B cell (primary cell): ENCODE data around the gene MRPS2. TPM values are rescaled to one million over a fixed set of nuclear protein-coding genes. Genes with fewer than 3 reads are reported as not detected.

Experiments used
- ATAC-seq: fragments of 200-7000 bp; cut with Tn5 transposase; one replicate; pipeline ENCODE4 v1.10.0; 2021; ENCODE audit warnings: low read depth, mild to moderate bottlenecking, moderate number of reproducible peaks, moderate library complexity
- CTCF ChIA-PET: fragments of 350-600 bp; sonication (Branson Sonifier 250); formaldehyde crosslinking; loops from one replicate; lab custom pipeline; 2021; ENCODE audit warnings: antibody characterized with exemption, inconsistent platforms; lab: Charles Lee
- POLR2A ChIA-PET: fragments of 350-600 bp; sonication (Branson Sonifier 250); formaldehyde crosslinking; loops from one replicate; lab custom pipeline; 2021; ENCODE audit warnings: antibody characterized with exemption; lab: Charles Lee
- DNase-seq: peaks from one replicate; pipeline ENCODE4 v3.0.0; 2013
- H2AFZ ChIP-seq: 2 replicates; pipeline ENCODE4 v1.6.1; 2012; ENCODE audit warnings: mild to moderate bottlenecking, low read depth, low read length; ENCODE audit not compliant: insufficient read depth, poor library complexity, severe bottlenecking
- H3K27ac ChIP-seq, 2 donors: 1 replicate in 1 of 2; 2 replicates in 1 of 2; pipeline ENCODE4 v1.5.1; 2012 to 2013; ENCODE audit warnings: low read length in 2 of 2, mild to moderate bottlenecking in 2 of 2, moderate library complexity in 1 of 2
- H3K27me3 ChIP-seq, 4 experiments: fragments of 200-600 bp in 1 of 4; sonication (generic) in 1 of 4; replicated peaks in 1 of 4; 1 replicate in 2 of 4; 2 replicates in 2 of 4; pipeline versions ENCODE4 v1.6.1 to v1.7.0; 2013 to 2016; ENCODE audit warnings: low read length in 3 of 4, mild to moderate bottlenecking in 2 of 4, mixed read lengths in 1 of 4, moderate library complexity in 1 of 4; ENCODE audit not compliant: insufficient read depth in 4 of 4, control insufficient read depth in 3 of 4; ENCODE audit errors: control extremely low read depth in 1 of 4
- H3K36me3 ChIP-seq, 2 experiments: replicated peaks in 1 of 2; 1 replicate in 1 of 2; 2 replicates in 1 of 2; pipeline versions ENCODE4 v1.6.1 to v1.7.1; 2013; ENCODE audit warnings: low read length in 1 of 2; ENCODE audit not compliant: insufficient read depth in 2 of 2, control insufficient read depth in 1 of 2; ENCODE audit errors: control extremely low read depth in 1 of 2, extremely low read depth in 1 of 2
- H3K4me1 ChIP-seq, 2 donors: fragments of 200-600 bp in 1 of 2; sonication (generic) in 1 of 2; 1 replicate in 1 of 2; 2 replicates in 1 of 2; pipeline versions ENCODE4 v1.5.1 to v1.6.1; 2013 to 2017; ENCODE audit warnings: low read length in 2 of 2; ENCODE audit not compliant: control insufficient read depth in 2 of 2, insufficient read depth in 2 of 2
- H3K4me2 ChIP-seq: replicated peaks from 2 replicates; pipeline ENCODE3; 2012; ENCODE audit warnings: mild to moderate bottlenecking, low read depth, low read length; ENCODE audit not compliant: poor library complexity, severe bottlenecking
- H3K4me3 ChIP-seq, 5 experiments: fragments of 200-600 bp in 1 of 5; sonication (generic) in 1 of 5; 1 replicate in 3 of 5; 2 replicates in 2 of 5; pipeline versions ENCODE4 v1.5.1 to v1.7.0; 2011 to 2016; ENCODE audit warnings: low read length in 4 of 5, mild to moderate bottlenecking in 4 of 5, low read depth in 2 of 5, control low read depth in 1 of 5, moderate library complexity in 1 of 5; ENCODE audit not compliant: insufficient read depth in 1 of 5; ENCODE audit errors: control extremely low read depth in 1 of 5, extremely low read depth in 1 of 5
- H3K79me2 ChIP-seq: fragments of 200-600 bp; sonication (generic); one replicate; pipeline ENCODE4 v1.6.0; 2016; ENCODE audit warnings: low read length; ENCODE audit not compliant: control insufficient read depth, insufficient read depth
- H3K9ac ChIP-seq: fragments of 200-600 bp; sonication (generic); 2 replicates; pipeline ENCODE4 v1.6.1; 2017; ENCODE audit warnings: mild to moderate bottlenecking, low read length, moderate library complexity
- H3K9me3 ChIP-seq, 3 donors: one replicate each; pipeline versions ENCODE4 v1.6.1 to v1.7.1; 2013; ENCODE audit warnings: low read length in 2 of 3; ENCODE audit not compliant: control insufficient read depth in 2 of 3, insufficient read depth in 1 of 3; ENCODE audit errors: control extremely low read depth in 1 of 3
- H4K20me1 ChIP-seq: 2 replicates; pipeline ENCODE4 v1.6.0; 2012; ENCODE audit warnings: mild to moderate bottlenecking, low read length; ENCODE audit not compliant: insufficient read depth, control insufficient read depth, poor library complexity, severe bottlenecking
- H3K27ac Mint-ChIP-seq: one replicate; pipeline ENCODE4 v1.8.0; 2021; ENCODE audit warnings: mixed read lengths
- H3K27me3 Mint-ChIP-seq: one replicate; pipeline ENCODE4 v1.8.0; 2021; ENCODE audit warnings: mixed read lengths
- H3K4me1 Mint-ChIP-seq: one replicate; pipeline ENCODE4 v1.8.0; 2021; ENCODE audit warnings: mixed read lengths
- H3K4me3 Mint-ChIP-seq: one replicate; pipeline ENCODE4 v1.8.0; 2021; ENCODE audit warnings: mixed read lengths
- H3K9me3 Mint-ChIP-seq: one replicate; pipeline ENCODE4 v1.8.0; 2022; ENCODE audit warnings: mixed read lengths; ENCODE audit not compliant: insufficient read depth
- CTCF ChIP-seq: fragments of 200-600 bp; IDR thresholded peaks from one replicate; pipeline ENCODE4 v1.8.0; 2022; ENCODE audit warnings: antibody characterized with exemption, mild to moderate bottlenecking
- EZH2 ChIP-seq: IDR thresholded peaks from 2 replicates; pipeline ENCODE4 v1.6.1; 2012; ENCODE audit warnings: borderline replicate concordance, low read depth, mild to moderate bottlenecking, moderate library complexity, low read length; ENCODE audit not compliant: insufficient read depth, poor library complexity, severe bottlenecking
- WGBS: methylation state at CpG from one replicate; pipeline ENCODE4 v1.1.5; 2013; ENCODE audit warnings: missing lambda C conversion rate; ENCODE audit not compliant: insufficient coverage; 5-methylcytosine and 5-hydroxymethylcytosine counted together
- intact Hi-C: fragments of 100-400 bp; cut with micrococcal nuclease; formaldehyde crosslinking; loops from one replicate; pipeline ENCODE4 v1.10.0; 2022
- polyA plus RNA-seq: library from polyadenylated mRNA; depleted of rRNA; stranded (reverse); fragments of >200 nt; gene quantifications from 2 replicates; pipeline ENCODE4 v1.2.3, GENCODE V29; 2012
- total RNA-seq, 2 donors: library from RNA; stranded (reverse); fragments of 120-200 nt in 1 of 2; gene quantifications; 1 replicate in 1 of 2; 2 replicates in 1 of 2; pipeline versions ENCODE4 v1.2.3 to v1.2.4, GENCODE V29; 2013 to 2022

The MRPS2 gene
- total and polyA plus RNA-seq, 2 donors (not counting 1 experiment from before 2014, with no cell fraction given) = 26.7 to 55.1 TPM

DNA sequence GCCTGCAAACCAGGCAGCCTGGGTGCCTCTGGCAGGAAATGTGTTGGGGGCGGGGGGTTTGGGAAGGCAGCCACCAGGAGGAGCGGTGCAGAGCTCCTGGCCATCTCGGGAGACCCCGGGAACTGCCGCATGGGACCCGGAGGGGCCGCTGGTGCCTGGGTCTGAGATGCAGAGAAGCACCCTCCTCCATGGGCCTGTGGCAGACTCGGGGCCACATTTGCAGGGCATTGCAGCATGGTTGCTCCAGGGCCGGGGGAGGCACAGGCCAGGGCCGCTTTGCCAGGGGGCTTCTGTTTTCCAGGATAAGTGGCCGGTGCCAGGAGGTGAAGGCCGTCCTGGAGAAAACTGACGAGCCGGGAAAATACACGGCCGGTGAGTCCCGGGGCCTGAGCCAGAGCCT is 22.4 kb downstream of the MRPS2 start:
- intact Hi-C loops = no loop called here
- no peak for DNase-seq
- Mint-ChIP-seq H3K27me3 (peaks cover 7% of the 10 kb centered on the region), H3K9me3 (no peaks in the 10 kb centered on the region), H3K4me1 (no peaks in the 10 kb centered on the region), H3K4me3 (no peak overlapping the region), H3K27ac (no peak overlapping the region)
- Histone ChIP-seq H3K9me3 (peaks cover 0 to 8% (median 0%) of the 10 kb centered on the region in 3 donors), H3K27me3 (no peaks in the 10 kb centered on the region), H3K4me2 (no peak overlapping the region), H2AFZ (no peak overlapping the region), H3K27ac (no peak overlapping the region), H3K4me3 (no peak overlapping the region), H3K4me1 (no peaks in the 10 kb centered on the region), H3K9ac (no peak overlapping the region), H3K36me3 (no peaks in the 10 kb centered on the region), H4K20me1 (no peaks in the 10 kb centered on the region), H3K79me2 (no peaks in the 10 kb centered on the region)
- ChIA-PET POLR2A (no interaction called here), CTCF (no interaction called here)
- ATAC-seq = no peak
- 74% methylated on average over 17 of the region's 17 CpGs for whole genome bisulfite sequencing
- TF ChIP-seq EZH2 (no peak), CTCF (no peak)

DNA sequence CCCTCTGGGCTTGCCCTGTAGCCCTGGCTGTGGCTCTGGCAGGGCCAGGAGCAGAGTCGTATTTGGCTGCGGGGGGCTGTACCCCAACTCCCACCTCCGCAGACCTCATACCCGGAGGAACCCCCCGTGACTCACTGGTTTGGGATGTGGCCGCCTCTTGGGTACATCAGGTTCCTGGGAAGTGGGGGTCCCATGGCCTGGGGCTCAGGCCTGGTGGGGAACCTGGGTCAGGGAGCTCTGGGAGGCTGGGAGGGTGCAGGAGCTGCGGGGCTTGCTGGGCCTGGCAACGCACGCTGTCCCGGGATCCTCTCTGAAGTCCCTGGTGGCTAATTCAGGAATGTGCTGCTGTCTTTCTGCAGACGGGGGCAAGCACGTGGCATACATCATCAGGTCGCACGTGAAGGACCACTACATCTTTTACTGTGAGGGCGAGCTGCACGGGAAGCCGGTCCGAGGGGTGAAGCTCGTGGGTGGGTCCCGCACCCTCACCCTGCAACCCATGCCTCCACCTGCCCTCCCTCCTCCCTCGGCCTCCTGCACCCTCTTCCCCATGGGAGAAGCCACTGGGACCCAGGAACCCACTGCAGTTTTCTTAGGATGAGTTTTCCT is 23.1 kb downstream of the MRPS2 start:
- H3K79me2 ChIP-seq = no peaks in the 10 kb centered on the region
- H3K27me3 ChIP-seq = no peaks in the 10 kb centered on the region
- no peaks in the 10 kb centered on the region for H4K20me1 ChIP-seq
- no peak for DNase-seq
- peaks cover 0 to 8% (median 0%) of the 10 kb centered on the region in 3 donors for H3K9me3 ChIP-seq
- H3K4me1 ChIP-seq = no peaks in the 10 kb centered on the region
- POLR2A ChIA-PET = no interaction called here
- H3K4me3 ChIP-seq = no peak overlapping the region
- H3K27ac ChIP-seq = no peak overlapping the region
- Mint-ChIP-seq H3K9me3 (no peaks in the 10 kb centered on the region), H3K4me1 (no peaks in the 10 kb centered on the region), H3K27me3 (peaks cover 4% of the 10 kb centered on the region), H3K4me3 (no peak overlapping the region), H3K27ac (no peak overlapping the region)
- no peak overlapping the region for H3K9ac ChIP-seq
- no peaks in the 10 kb centered on the region for H3K36me3 ChIP-seq
- TF ChIP-seq CTCF (no peak), EZH2 (no peak)
- no peak overlapping the region for H3K4me2 ChIP-seq
- no peak overlapping the region for H2AFZ ChIP-seq
- intact Hi-C loops = no loop called here
- 86% methylated on average over 19 of the region's 21 CpGs for WGBS
- ATAC-seq = no peak
- CTCF ChIA-PET = no interaction called here
